HepG2 (cell line): ENCODE results near the gene PLEKHA8. TPM values are rescaled to one million over a fixed set of nuclear protein-coding genes. Genes with fewer than 3 reads are reported as not detected.

Source experiments
- ATAC-seq: fragments of 200-7000 bp; cut with Tn5 transposase; 3 replicates; pipeline ENCODE4 v1.9.1; 2020; ENCODE audit warnings: mild to moderate bottlenecking, moderate library complexity
- BruUV-seq: library from RNA; stranded (reverse); fragments of 400-500 nt; replicated peaks from 2 replicates; lab custom pipeline; 2021; lab: Mats Ljungman, UMichigan
- CTCF ChIA-PET: fragments of 300-600 bp; formaldehyde crosslinking; extraction: SDS; loops from one replicate; lab custom pipeline; 2021; ENCODE audit warnings: low total read pairs, inconsistent platforms, low intra/inter-chr PET ratio; lab: Yijun Ruan, JAX
- POLR2A ChIA-PET: fragments of 350-600 bp; sonication (Branson Sonifier 250); formaldehyde crosslinking; loops from one replicate; lab custom pipeline; 2020; ENCODE audit warnings: antibody characterized with exemption, inconsistent platforms; lab: Yijun Ruan, JAX
- DNase-seq: peaks from one replicate; pipeline ENCODE4 v3.0.0-alpha.2; 2015; ENCODE audit warnings: low spot score
- FAIRE-seq: peaks from 3 replicates; lab custom pipeline; 2011; peaks lifted over from hg19 to GRCh38; lab: Jason Lieb, UNC
- H2AFZ ChIP-seq: one replicate; pipeline ENCODE4 v1.6.1; 2011; ENCODE audit warnings: low read length, inconsistent platforms
- H3K27ac ChIP-seq: fragments of 300-600 bp; 3 replicates; pipeline ENCODE4 v1.8.0; 2011; ENCODE audit warnings: mixed run types, mild to moderate bottlenecking, mixed read lengths, low read length, inconsistent platforms; ENCODE audit not compliant: insufficient read depth; ENCODE audit errors: extremely low read length
- H3K27me3 ChIP-seq, 2 experiments: fragments of 200-600 bp in 1 of 2; 2 replicates in 1 of 2; 3 replicates in 1 of 2; pipeline versions ENCODE4 v1.6.0 to v1.8.0; 2011; ENCODE audit warnings: low read length in 2 of 2, mild to moderate bottlenecking in 2 of 2, moderate library complexity in 2 of 2, inconsistent platforms in 1 of 2; ENCODE audit not compliant: insufficient read depth in 2 of 2, control insufficient read depth in 1 of 2
- H3K36me3 ChIP-seq, 2 experiments: fragments of 200-600 bp in 1 of 2; replicated peaks in 1 of 2; 2 replicates in 1 of 2; 3 replicates in 1 of 2; pipeline versions ENCODE4 v1.5.1 to v1.8.0; 2011; ENCODE audit warnings: low read length in 2 of 2, inconsistent platforms in 1 of 2; ENCODE audit not compliant: insufficient read depth in 2 of 2, control insufficient read depth in 1 of 2
- H3K4me1 ChIP-seq: 2 replicates; pipeline ENCODE4 v1.5.1; 2012; ENCODE audit warnings: low read length, inconsistent platforms; ENCODE audit not compliant: insufficient read depth
- H3K4me2 ChIP-seq: 2 replicates; pipeline ENCODE4 v1.6.0; 2011; ENCODE audit warnings: low read depth, low read length, inconsistent platforms
- H3K4me3 ChIP-seq, 3 experiments: fragments of 200-600 bp in 1 of 3; sonication (generic), shearing (Covaris generic) in 1 of 3; replicated peaks in 1 of 3; 2 replicates each; pipeline ENCODE4 v1.5.1; 2011 to 2016; ENCODE audit warnings: low read length in 3 of 3, inconsistent platforms in 2 of 3, low read depth in 2 of 3, mild to moderate bottlenecking in 2 of 3, control low read depth in 1 of 3, mixed read lengths in 1 of 3; ENCODE audit not compliant: insufficient read depth in 1 of 3
- H3K79me2 ChIP-seq: one replicate; pipeline ENCODE4 v1.6.1; 2011; ENCODE audit warnings: low read length, inconsistent platforms; ENCODE audit not compliant: insufficient read depth
- H3K9ac ChIP-seq: 2 replicates; pipeline ENCODE4 v1.6.0; 2011; ENCODE audit warnings: mild to moderate bottlenecking, low read depth, low read length, inconsistent platforms; ENCODE audit not compliant: insufficient read depth
- H3K9me3 ChIP-seq: 2 replicates; pipeline ENCODE4 v1.5.1; 2012; ENCODE audit warnings: mild to moderate bottlenecking, low read length
- H4K20me1 ChIP-seq: 2 replicates; pipeline ENCODE4 v1.6.0; 2011; ENCODE audit warnings: inconsistent platforms, mild to moderate bottlenecking, low read length, moderate library complexity; ENCODE audit not compliant: insufficient read depth
- ARNT2 ChIP-seq: sonication (generic); formaldehyde crosslinking; IDR thresholded peaks from 2 replicates; pipeline ENCODE4 v1.8.0; 2022; ENCODE audit warnings: mild to moderate bottlenecking, low read depth, missing genetic modification reagents, moderate library complexity
- ATF7 ChIP-seq, 2 experiments: fragments of 450-650 bp in 1 of 2; sonication (generic) in 1 of 2; formaldehyde crosslinking in 1 of 2; IDR thresholded peaks; 2 replicates each; pipeline versions ENCODE4 v1.4.0 to v1.6.1; 2016 to 2020; ENCODE audit warnings: antibody characterized with exemption in 1 of 2, mild to moderate bottlenecking in 1 of 2, missing genetic modification reagents in 1 of 2
- CREB1 ChIP-seq, 2 experiments: fragments of 450-650 bp in 1 of 2; IDR thresholded peaks; 2 replicates each; pipeline ENCODE4 v1.6.1; 2016 to 2017; ENCODE audit warnings: control low read depth in 1 of 2, mild to moderate bottlenecking in 1 of 2, missing compliant biosample characterization in 1 of 2, missing genetic modification characterization in 1 of 2
- ETV5 ChIP-seq: IDR thresholded peaks from 2 replicates; pipeline ENCODE4 v1.6.1; 2018; ENCODE audit warnings: missing biosample characterization, missing genetic modification reagents, inconsistent platforms, borderline replicate concordance
- FOSL1 ChIP-seq: sonication (generic); formaldehyde crosslinking; IDR thresholded peaks from 2 replicates; pipeline ENCODE4 v1.9.0; 2021; ENCODE audit warnings: missing genetic modification reagents, borderline replicate concordance
- NCOA5 ChIP-seq: sonication (generic); formaldehyde crosslinking; IDR thresholded peaks from 2 replicates; pipeline ENCODE4 v1.4.0; 2020; ENCODE audit warnings: missing genetic modification reagents
- RFX3 ChIP-seq: IDR thresholded peaks from 2 replicates; pipeline ENCODE4 v1.6.1; 2016; ENCODE audit warnings: missing biosample characterization, missing genetic modification reagents
- RFXAP ChIP-seq: sonication (generic); formaldehyde crosslinking; IDR thresholded peaks from 2 replicates; pipeline ENCODE4 v1.4.0; 2020; ENCODE audit warnings: missing genetic modification reagents, borderline replicate concordance
- SYNCRIP ChIP-seq: fragments of 200-400 bp; formaldehyde crosslinking; IDR thresholded peaks from 2 replicates; pipeline ENCODE4 v1.6.1; 2018; ENCODE audit warnings: mild to moderate bottlenecking, low read depth, low read length; ENCODE audit not compliant: insufficient read depth
- TCF7 ChIP-seq: sonication (generic); IDR thresholded peaks from 2 replicates; pipeline ENCODE4 v1.6.1; 2016; ENCODE audit warnings: antibody characterized with exemption, low read depth
- TOPORS ChIP-seq: sonication (generic); formaldehyde crosslinking; IDR thresholded peaks from 2 replicates; pipeline ENCODE4 v1.8.0; 2023; ENCODE audit warnings: mild to moderate bottlenecking, missing genetic modification reagents
- ZNF12 ChIP-seq: sonication (generic); formaldehyde crosslinking; IDR thresholded peaks from 2 replicates; pipeline ENCODE4 v1.5.0; 2020; ENCODE audit warnings: missing genetic modification reagents
- ZNF607 ChIP-seq: sonication (generic); formaldehyde crosslinking; IDR thresholded peaks from 2 replicates; pipeline ENCODE4 v1.5.1; 2020; ENCODE audit warnings: missing genetic modification reagents, mild to moderate bottlenecking, borderline replicate concordance
- WGBS: methylation state at CpG from one replicate; pipeline ENCODE4 v1.1.6; 2017; ENCODE audit warnings: low lambda C conversion rate; 5-methylcytosine and 5-hydroxymethylcytosine counted together
- in situ Hi-C: cut with HindIII; loops from 2 replicates; pipeline ENCODE4 v1.10.0; 2017; ENCODE audit warnings: low pct_unique_long_range_greater_than_20kb; ENCODE audit not compliant: extremely low pct_ligation_motif_present
- intact Hi-C: fragments of 100-400 bp; cut with micrococcal nuclease; formaldehyde crosslinking; loops from one replicate; pipeline ENCODE4 v1.10.0; 2022; ENCODE audit not compliant: unreplicated experiment
- polyA plus RNA-seq, 8 experiments: library from polyadenylated mRNA; depleted of rRNA in 3 of 8; stranded (reverse) in 7 of 8; unstranded in 1 of 8; fragments of >200 nt; fragmentation: Illumina TruSeq in 4 of 8; extraction: Trizol in 4 of 8; gene quantifications; 2 replicates each; pipeline versions ENCODE4 v1.2.1 to v1.2.3, GENCODE V29; 2011 to 2016; ENCODE audit warnings: low read depth in 4 of 8, missing spikeins in 1 of 8, mixed read lengths in 1 of 8; ENCODE audit not compliant: insufficient read depth in 1 of 8
- total RNA-seq, 5 experiments: library from RNA; depleted of rRNA; stranded (reverse); fragments of >200 nt; fragmentation: Illumina TruSeq; extraction: Trizol; gene quantifications; 2 replicates each; pipeline ENCODE4 v1.2.3, GENCODE V29; 2016; ENCODE audit warnings: low read depth in 1 of 5
- TF ChIP-seq, protein P1 (sequence below): IDR thresholded peaks from 2 replicates; pipeline ENCODE4 v1.6.1; 2012; ENCODE audit warnings: inconsistent platforms
- TF ChIP-seq, protein P2 (sequence below): sonication (generic); formaldehyde crosslinking; IDR thresholded peaks from 2 replicates; pipeline ENCODE4 v1.8.0; 2023; ENCODE audit warnings: mild to moderate bottlenecking, missing genetic modification reagents
- TF ChIP-seq, protein P3 (sequence below): sonication (generic); formaldehyde crosslinking; IDR thresholded peaks from 2 replicates; pipeline ENCODE4 v1.4.0; 2020; ENCODE audit warnings: missing genetic modification reagents

PLEKHA8 gene
- total and polyA plus RNA-seq, 2 of the 13 experiments (the other 11 are each of a cell fraction or from before 2014, with no cell fraction given), result 12.5 to 26.4 TPM

DNA sequence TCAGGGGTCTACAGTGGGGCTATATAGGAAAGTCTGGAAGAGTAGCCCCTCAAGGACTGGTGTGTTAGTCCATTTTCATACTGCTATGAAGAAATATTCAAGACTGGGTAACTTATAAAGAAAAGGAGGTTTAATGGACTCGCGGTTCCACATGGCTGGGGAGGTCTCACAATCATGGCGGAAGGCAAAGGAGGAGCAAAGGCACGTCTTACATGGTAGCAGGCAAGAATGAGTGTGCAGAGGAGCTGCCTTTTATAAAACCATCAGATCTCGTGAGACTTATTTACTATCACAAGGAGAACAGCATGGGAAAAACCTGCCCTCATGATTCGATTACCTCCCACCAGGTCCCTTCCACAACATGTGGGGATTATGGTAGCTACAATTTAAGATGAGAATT is 4.7 kb upstream of the PLEKHA8 start:
- FAIRE-seq, result no peak
- WGBS, result 92% methylated on average over 6 of the region's 6 CpGs
- no peak for DNase-seq
- Histone ChIP-seq H3K27me3 (no peaks in the 10 kb centered on the region; a peak in 1 of 5 replicates), H3K4me2 (peak overlapping the region; percentile 78), H3K4me3 (no peak overlapping the region; a peak in 1 of 6 replicates), H3K27ac (no peak overlapping the region), H3K79me2 (peaks cover 44% of the 10 kb centered on the region), H2AFZ (no peak overlapping the region), H3K36me3 (peaks cover 0 to 18% of the 10 kb centered on the region in 2 experiments; a peak in 3 of 5 replicates), H4K20me1 (no peaks in the 10 kb centered on the region), H3K4me1 (peaks cover 33% of the 10 kb centered on the region), H3K9me3 (no peaks in the 10 kb centered on the region), H3K9ac (no peak overlapping the region)
- CTCF ChIA-PET, result no interaction called here
- intact Hi-C loops, result no loop called here
- POLR2A ChIA-PET, result no interaction called here
- TF ChIP-seq ATF7 (IDR thresholded peaks at IDR 0.05) (no peak), ATF7 (CRISPR knock-in tag; IDR thresholded peaks at IDR 0.05) (no peak), RFXAP (no peak), TOPORS (no peak), ETV5 (CRISPR knock-in tag) (no peak), ZNF12 (no peak), FOSL1 (no peak), CREB1 (IDR thresholded peaks at IDR 0.05) (no peak), CREB1 (CRISPR knock-in tag; IDR thresholded peaks at IDR 0.05) (no peak), ARNT2 (no peak), NCOA5 (CRISPR knock-in tag) (no peak), SYNCRIP (no peak), ZNF607 (no peak), RFX3 (CRISPR knock-in tag) (no peak), TCF7 (no peak)
- TF ChIP-seq, protein P1, sequence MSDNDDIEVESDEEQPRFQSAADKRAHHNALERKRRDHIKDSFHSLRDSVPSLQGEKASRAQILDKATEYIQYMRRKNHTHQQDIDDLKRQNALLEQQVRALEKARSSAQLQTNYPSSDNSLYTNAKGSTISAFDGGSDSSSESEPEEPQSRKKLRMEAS, result no peak
- TF ChIP-seq, protein P2, sequence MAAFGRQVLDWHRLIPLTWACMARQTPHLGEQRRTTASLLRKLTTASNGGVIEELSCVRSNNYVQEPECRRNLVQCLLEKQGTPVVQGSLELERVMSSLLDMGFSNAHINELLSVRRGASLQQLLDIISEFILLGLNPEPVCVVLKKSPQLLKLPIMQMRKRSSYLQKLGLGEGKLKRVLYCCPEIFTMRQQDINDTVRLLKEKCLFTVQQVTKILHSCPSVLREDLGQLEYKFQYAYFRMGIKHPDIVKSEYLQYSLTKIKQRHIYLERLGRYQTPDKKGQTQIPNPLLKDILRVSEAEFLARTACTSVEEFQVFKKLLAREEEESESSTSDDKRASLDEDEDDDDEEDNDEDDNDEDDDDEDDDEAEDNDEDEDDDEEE (CRISPR knock-in tag), result no peak
- TF ChIP-seq, protein P3, sequence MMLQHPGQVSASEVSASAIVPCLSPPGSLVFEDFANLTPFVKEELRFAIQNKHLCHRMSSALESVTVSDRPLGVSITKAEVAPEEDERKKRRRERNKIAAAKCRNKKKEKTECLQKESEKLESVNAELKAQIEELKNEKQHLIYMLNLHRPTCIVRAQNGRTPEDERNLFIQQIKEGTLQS (CRISPR knock-in tag), result no peak
- no peak for ATAC-seq
- in situ Hi-C loops, result no loop called here
- no TSS peak for BruUV-seq
